CD4-positive, alpha-beta memory T cell (primary cell): Measurements from ENCODE around the gene PITX2. TPM values are rescaled to one million over a fixed set of nuclear protein-coding genes. Genes with fewer than 3 reads are reported as not detected.
"Not testable (repeated sequence)": the region's sequence is repeated elsewhere in the genome, so short reads cannot be mapped to it uniquely, and the experiment has no call there.

Experiments
- CTCF ChIA-PET: fragments of 350-600 bp; sonication (Branson Sonifier 250); formaldehyde crosslinking; loops from one replicate; lab custom pipeline; 2021; ENCODE audit warnings: inconsistent platforms; ENCODE audit not compliant: partially characterized antibody; lab: Charles Lee
- POLR2A ChIA-PET: fragments of 350-600 bp; sonication (Branson Sonifier 250); formaldehyde crosslinking; loops from one replicate; lab custom pipeline; 2021; ENCODE audit not compliant: partially characterized antibody; lab: Charles Lee
- DNase-seq, 5 donors: peaks; one replicate each; pipeline versions ENCODE4 v3.0.0 to v3.0.0-alpha.2; 2020 to 2022; ENCODE audit warnings: mixed read lengths in 1 of 5
- H3K27ac ChIP-seq: one replicate; pipeline ENCODE4 v1.7.0; 2013; ENCODE audit warnings: low read depth, low read length
- H3K27me3 ChIP-seq: 2 replicates; pipeline ENCODE4 v1.7.0; 2013; ENCODE audit warnings: mild to moderate bottlenecking, low read length, moderate library complexity; ENCODE audit not compliant: insufficient read depth
- H3K36me3 ChIP-seq: 2 replicates; pipeline ENCODE4 v1.7.0; 2013; ENCODE audit warnings: mild to moderate bottlenecking, low read length, moderate library complexity; ENCODE audit not compliant: insufficient read depth
- H3K4me1 ChIP-seq: 2 replicates; pipeline ENCODE4 v1.7.0; 2013; ENCODE audit warnings: mild to moderate bottlenecking, low read length, moderate library complexity; ENCODE audit not compliant: insufficient read depth
- H3K4me3 ChIP-seq, 2 donors: one replicate each; pipeline ENCODE4 v1.7.0; 2013; ENCODE audit warnings: low read length in 2 of 2, mild to moderate bottlenecking in 1 of 2
- H3K9me3 ChIP-seq, 2 donors: one replicate each; pipeline ENCODE4 v1.7.0; 2013; ENCODE audit warnings: low read length in 2 of 2, control low read depth in 1 of 2; ENCODE audit not compliant: control insufficient read depth in 1 of 2
- H3K27ac Mint-ChIP-seq, 7 donors: one replicate each; pipeline ENCODE4 v1.8.0; 2020 to 2021; ENCODE audit warnings: mixed read lengths in 7 of 7, mild to moderate bottlenecking in 6 of 7, inconsistent platforms in 3 of 7, moderate library complexity in 3 of 7
- H3K27me3 Mint-ChIP-seq, 2 donors: one replicate each; pipeline ENCODE4 v1.8.0; 2020 to 2021; ENCODE audit warnings: mixed read lengths in 2 of 2
- H3K36me3 Mint-ChIP-seq, 2 donors: one replicate each; pipeline ENCODE4 v1.8.0; 2020 to 2021; ENCODE audit warnings: mixed read lengths in 2 of 2, inconsistent platforms in 1 of 2, mild to moderate bottlenecking in 1 of 2
- H3K4me1 Mint-ChIP-seq, 4 donors: one replicate each; pipeline ENCODE4 v1.8.0; 2020 to 2021; ENCODE audit warnings: mixed read lengths in 4 of 4, mild to moderate bottlenecking in 1 of 4
- H3K4me3 Mint-ChIP-seq, 8 donors: one replicate each; pipeline ENCODE4 v1.8.0; 2020 to 2021; ENCODE audit warnings: mixed read lengths in 8 of 8, mild to moderate bottlenecking in 7 of 8, moderate library complexity in 6 of 8, inconsistent platforms in 3 of 8
- H3K9me3 Mint-ChIP-seq, 8 donors: one replicate each; pipeline ENCODE4 v1.8.0; 2020 to 2021; ENCODE audit warnings: mixed read lengths in 8 of 8, mild to moderate bottlenecking in 5 of 8, inconsistent platforms in 3 of 8, moderate library complexity in 1 of 8
- intact Hi-C: fragments of 100-400 bp; cut with micrococcal nuclease; formaldehyde crosslinking; loops from one replicate; pipeline ENCODE4 v1.15.1; 2023
- polyA plus RNA-seq, 2 donors: library from polyadenylated mRNA; unstranded; fragments of 300-500 nt; fragmentation: Illumina TruSeq; gene quantifications; one replicate each; pipeline ENCODE4 v1.2.3, GENCODE V29; 2021
- total RNA-seq, 2 experiments: library from RNA; stranded (reverse); gene quantifications; one replicate each; pipeline ENCODE4 v1.2.3, GENCODE V29; 2021

PITX2 gene
- total and polyA plus RNA-seq, 4 experiments from 2014 or later, result not detected

DNA sequence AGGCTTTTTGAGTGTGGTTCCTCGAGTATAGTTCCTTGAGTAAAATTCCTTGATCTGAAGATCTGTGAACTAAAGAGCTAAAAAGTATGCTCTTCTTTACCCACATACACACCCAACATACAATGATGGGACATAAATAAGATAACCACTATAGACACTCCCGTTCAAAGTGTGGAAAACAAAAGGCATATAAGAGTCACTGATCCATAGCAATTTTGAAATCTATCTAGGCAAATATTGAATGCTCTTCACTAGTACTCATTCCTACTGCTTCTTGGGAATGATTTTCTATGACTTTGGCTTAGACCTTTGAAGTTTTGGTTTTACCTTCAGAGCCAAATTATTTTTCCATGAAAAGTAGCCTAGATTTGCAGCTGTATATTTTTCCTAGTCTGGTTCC, 26.4 kb downstream of the PITX2 start:
- Mint-ChIP-seq H3K27ac (no peak overlapping the region), H3K9me3 (peaks cover 0 to 17% (median 10%) of the 10 kb centered on the region in 8 donors), H3K4me3 (no peak overlapping the region), H3K36me3 (no peaks in the 10 kb centered on the region), H3K4me1 (no peaks in the 10 kb centered on the region), H3K27me3 (peaks cover 12% of the 10 kb centered on the region in 2 donors)
- ChIA-PET POLR2A (no interaction called here), CTCF (no interaction called here)
- Histone ChIP-seq H3K9me3 (peaks cover 0 to 3% of the 10 kb centered on the region in 2 donors), H3K36me3 (no peaks in the 10 kb centered on the region), H3K4me3 (no peak overlapping the region), H3K4me1 (no peaks in the 10 kb centered on the region), H3K27me3 (no peaks in the 10 kb centered on the region), H3K27ac (no peak overlapping the region)
- no peak for DNase-seq
- intact Hi-C loops, result no loop called here

DNA sequence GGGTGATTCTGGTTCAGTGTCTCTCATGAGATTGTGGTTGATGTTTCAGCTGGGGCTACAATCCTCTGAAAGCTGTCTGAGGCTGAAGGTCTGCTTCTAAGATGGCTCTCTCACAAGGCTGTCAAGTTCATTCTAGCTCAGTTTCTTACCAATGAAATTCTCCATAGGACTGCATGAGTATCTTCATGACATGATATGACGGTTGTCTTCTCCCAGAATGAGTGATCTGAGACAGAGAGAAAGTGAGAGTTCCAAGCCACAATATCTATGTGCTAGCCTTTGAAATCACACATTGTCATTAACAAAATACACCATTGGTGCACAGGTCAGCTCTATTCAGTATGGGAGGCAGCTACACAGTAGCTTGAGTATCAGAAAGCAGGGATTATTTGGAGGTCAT, 27.3 kb downstream of the PITX2 start:
- Histone ChIP-seq H3K27me3 (no peaks in the 10 kb centered on the region), H3K4me3 (no peak overlapping the region), H3K4me1 (no peaks in the 10 kb centered on the region), H3K36me3 (no peaks in the 10 kb centered on the region), H3K9me3 (peaks cover 0 to 3% of the 10 kb centered on the region in 2 donors), H3K27ac (no peak overlapping the region)
- CTCF ChIA-PET, result interaction anchor here (0.8 kb wide), 1 partner anchor 10 kb away, joined by 3 read pairs; no protein-coding TSS in a partner anchor
- no peaks in the 10 kb centered on the region for H3K36me3 Mint-ChIP-seq
- DNase-seq, result no peak
- peaks cover 8% of the 10 kb centered on the region in 2 donors for H3K27me3 Mint-ChIP-seq
- H3K4me1 Mint-ChIP-seq, result no peaks in the 10 kb centered on the region
- POLR2A ChIA-PET, result no interaction called here
- H3K9me3 Mint-ChIP-seq, result peaks cover 0 to 17% (median 10%) of the 10 kb centered on the region in 8 donors
- intact Hi-C loops, result no loop called here
- no peak overlapping the region for H3K4me3 Mint-ChIP-seq
- no peak overlapping the region for H3K27ac Mint-ChIP-seq

- Histone ChIP-seq H3K36me3 (no peaks in the 10 kb centered on the region), H3K27me3 (no peaks in the 10 kb centered on the region), H3K27ac (no peak overlapping the region), H3K4me1 (no peaks in the 10 kb centered on the region), H3K9me3 (no peaks in the 10 kb centered on the region), H3K4me3 (no peak overlapping the region)
- DNase-seq, result no peak
- H3K27ac Mint-ChIP-seq, result no peak overlapping the region
- H3K4me1 Mint-ChIP-seq, result no peaks in the 10 kb centered on the region
- H3K4me3 Mint-ChIP-seq, result no peak overlapping the region
- H3K36me3 Mint-ChIP-seq, result no peaks in the 10 kb centered on the region
- peaks cover 7 to 9% of the 10 kb centered on the region in 2 donors for H3K27me3 Mint-ChIP-seq
- peaks cover 0 to 3% (median 0%) of the 10 kb centered on the region in 8 donors for H3K9me3 Mint-ChIP-seq
- ChIA-PET CTCF (no interaction called here), POLR2A (no interaction called here)
- intact Hi-C loops, result no loop called here
Observed at GRCh38 chr4:110589297-110589696, 33.6 kb downstream of the PITX2 start.

DNA sequence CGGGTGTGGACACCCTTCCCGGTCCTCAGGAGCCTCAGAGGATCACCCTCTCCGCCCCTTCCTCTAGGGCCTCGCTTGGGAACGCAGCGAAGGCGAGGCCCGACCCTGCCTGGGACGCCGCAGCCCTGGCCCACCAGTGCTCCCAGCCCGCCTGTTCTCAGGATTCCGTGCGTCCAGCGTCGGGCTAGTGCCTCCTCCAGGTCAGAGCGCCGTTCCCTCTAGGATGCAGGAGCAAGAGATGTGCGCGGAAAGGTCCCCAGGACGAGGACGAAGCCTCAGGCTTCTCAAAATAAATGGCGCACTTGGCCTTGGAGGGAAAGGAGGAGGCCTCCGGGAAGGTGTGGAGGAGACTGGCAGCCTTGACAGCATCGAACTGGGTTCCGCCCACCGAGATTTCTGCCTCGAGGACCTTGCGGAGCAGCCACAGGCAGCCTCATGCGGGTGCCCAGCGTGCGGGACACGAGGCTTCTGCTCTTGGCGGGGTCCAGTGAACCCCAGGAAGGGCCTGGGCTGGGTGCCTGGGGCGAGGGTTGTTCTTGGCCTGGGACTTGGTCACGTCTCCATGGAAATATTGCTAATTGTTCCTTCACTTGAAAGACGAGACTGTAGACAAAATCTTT, 35.1 kb downstream of the PITX2 start:
- Mint-ChIP-seq H3K9me3 (peaks cover 0 to 2% (median 0%) of the 10 kb centered on the region in 8 donors), H3K27me3 (peaks cover 7 to 10% of the 10 kb centered on the region in 2 donors), H3K36me3 (no peaks in the 10 kb centered on the region), H3K4me3 (no peak overlapping the region), H3K4me1 (no peaks in the 10 kb centered on the region), H3K27ac (no peak overlapping the region)
- no peaks in the 10 kb centered on the region for H3K9me3 ChIP-seq
- no peaks in the 10 kb centered on the region for H3K27me3 ChIP-seq
- no peak for DNase-seq
- no peak overlapping the region for H3K4me3 ChIP-seq
- no peak overlapping the region for H3K27ac ChIP-seq
- H3K36me3 ChIP-seq, result no peaks in the 10 kb centered on the region
- intact Hi-C loops, result no loop called here
- ChIA-PET CTCF (no interaction called here), POLR2A (no interaction called here)
- H3K4me1 ChIP-seq, result no peaks in the 10 kb centered on the region

- intact Hi-C loops, result no loop called here
- POLR2A ChIA-PET, result no interaction called here
- DNase-seq, result no peak
Observed at GRCh38 chr4:110586131-110586850, 36.6 kb downstream of the PITX2 start.

DNA sequence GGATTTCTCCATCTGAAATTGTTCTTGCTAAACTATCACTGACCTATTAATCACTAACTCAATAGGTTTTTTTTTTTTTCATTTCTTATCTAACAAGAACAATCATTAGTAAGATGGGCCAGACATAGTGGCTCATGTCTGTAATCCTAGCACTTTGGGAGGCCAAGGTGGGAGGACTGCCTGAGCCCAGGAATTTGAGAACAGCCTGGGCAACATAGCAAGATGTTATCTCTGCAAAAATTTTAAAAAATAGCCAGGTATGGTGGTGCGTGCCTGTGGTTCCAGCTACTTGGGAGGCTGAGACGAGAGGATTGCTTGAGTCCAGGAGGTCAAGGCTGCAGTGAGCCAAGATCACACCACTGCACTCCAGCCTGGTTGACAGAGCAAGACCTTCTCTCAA, 46.2 kb downstream of the PITX2 start:
- H3K27me3 Mint-ChIP-seq, H3K36me3 ChIP-seq, H3K4me1 Mint-ChIP-seq, H3K4me3 ChIP-seq, CTCF ChIA-PET, H3K4me1 ChIP-seq, H3K27me3 ChIP-seq, H3K36me3 Mint-ChIP-seq, intact Hi-C loops, H3K27ac Mint-ChIP-seq, H3K4me3 Mint-ChIP-seq, POLR2A ChIA-PET, H3K27ac ChIP-seq, H3K9me3 ChIP-seq, DNase-seq: not testable (repeated sequence)
- H3K9me3 Mint-ChIP-seq, result peaks cover 0 to 11% (median 1%) of the 10 kb centered on the region in 8 donors

More at GRCh38 chr4:110586131-110586850, 36.6 kb downstream of the PITX2 start:
- no peaks in the 10 kb centered on the region for H3K36me3 Mint-ChIP-seq
- H3K27me3 Mint-ChIP-seq, result peaks cover 9 to 10% of the 10 kb centered on the region in 2 donors
- no peaks in the 10 kb centered on the region for H3K27me3 ChIP-seq
- no peaks in the 10 kb centered on the region for H3K9me3 Mint-ChIP-seq
- no peak overlapping the region for H3K27ac Mint-ChIP-seq
- H3K36me3 ChIP-seq, result no peaks in the 10 kb centered on the region
- no peak overlapping the region for H3K27ac ChIP-seq
- no peaks in the 10 kb centered on the region for H3K4me1 Mint-ChIP-seq
- no peaks in the 10 kb centered on the region for H3K9me3 ChIP-seq
- CTCF ChIA-PET, result interaction anchor here (1.0 to 1.5 kb wide), 3 partner anchors 9 to 606 kb away, joined by 3 read pairs; no protein-coding TSS in a partner anchor
- H3K4me3 Mint-ChIP-seq, result no peak overlapping the region
- no peak overlapping the region for H3K4me3 ChIP-seq
- no peaks in the 10 kb centered on the region for H3K4me1 ChIP-seq
